Measurements from ENCODE around the gene CYFIP1. TPM values are rescaled to one million over a fixed set of nuclear protein-coding genes. Genes with fewer than 3 reads are reported as not detected.

Gene CYFIP1
- total and polyA plus RNA-seq, 2 of the 13 experiments (the other 11 are each of a cell fraction or from before 2014, with no cell fraction given), result 38.1 to 58.3 TPM

DNA sequence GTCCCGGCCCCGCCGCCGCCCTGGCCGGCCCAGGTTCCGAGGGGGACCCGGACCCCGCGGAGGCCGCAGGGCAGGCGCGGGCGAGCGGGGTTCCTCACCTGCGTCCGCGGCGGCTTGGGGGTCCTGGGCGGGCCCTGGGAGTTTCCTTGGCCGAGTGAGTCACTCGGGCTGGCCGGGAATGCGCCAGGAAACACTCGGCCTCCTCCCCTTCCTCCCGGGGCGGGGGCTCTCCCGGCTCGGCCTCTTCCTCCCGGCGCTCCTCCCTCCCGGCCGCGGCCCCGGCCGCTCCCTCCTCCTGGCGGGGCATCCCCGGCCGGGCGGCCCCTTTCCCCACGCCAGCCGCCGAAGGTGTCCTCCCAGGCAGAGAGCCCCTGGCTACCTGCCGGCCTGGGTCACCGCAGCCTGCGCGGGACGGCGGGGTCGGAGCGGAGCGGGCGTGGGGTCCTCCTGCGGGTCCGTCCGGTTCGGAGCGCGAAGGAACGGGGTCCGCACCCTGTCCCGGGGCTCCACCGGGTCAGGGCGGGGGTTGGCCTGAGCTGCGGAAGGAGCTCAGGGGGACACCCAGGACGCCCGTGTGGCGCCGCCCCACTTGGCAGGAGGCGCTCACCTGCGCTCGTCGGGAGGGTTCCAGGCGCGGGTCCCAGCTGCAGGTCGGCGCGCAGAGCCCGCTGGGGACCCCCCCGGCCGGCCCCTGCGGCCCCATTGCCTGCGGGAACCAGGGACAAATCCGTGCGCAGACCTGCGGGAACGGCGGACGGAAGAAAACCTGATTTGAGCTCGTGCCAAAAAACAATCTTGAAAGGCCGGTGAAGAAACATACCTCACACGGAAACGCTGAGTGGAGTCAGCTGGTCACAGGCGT lies at the start of gene CYFIP1 (continued):
- TF ChIP-seq, protein P1, sequence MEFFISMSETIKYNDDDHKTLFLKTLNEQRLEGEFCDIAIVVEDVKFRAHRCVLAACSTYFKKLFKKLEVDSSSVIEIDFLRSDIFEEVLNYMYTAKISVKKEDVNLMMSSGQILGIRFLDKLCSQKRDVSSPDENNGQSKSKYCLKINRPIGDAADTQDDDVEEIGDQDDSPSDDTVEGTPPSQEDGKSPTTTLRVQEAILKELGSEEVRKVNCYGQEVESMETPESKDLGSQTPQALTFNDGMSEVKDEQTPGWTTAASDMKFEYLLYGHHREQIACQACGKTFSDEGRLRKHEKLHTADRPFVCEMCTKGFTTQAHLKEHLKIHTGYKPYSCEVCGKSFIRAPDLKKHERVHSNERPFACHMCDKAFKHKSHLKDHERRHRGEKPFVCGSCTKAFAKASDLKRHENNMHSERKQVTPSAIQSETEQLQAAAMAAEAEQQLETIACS (CRISPR knock-in tag; IDR thresholded peaks at IDR 0.05), result no peak
- TF ChIP-seq SAP130 (CRISPR knock-in tag; IDR thresholded peaks at IDR 0.05; ENCODE audit: low read depth) (peak; percentile 50), BRCA1 (CRISPR knock-in tag; IDR thresholded peaks at IDR 0.05) (no peak), ZNF256 (CRISPR knock-in tag; conservative IDR thresholded peaks at IDR 0.05) (no peak), ZFY (CRISPR knock-in tag; IDR thresholded peaks at IDR 0.05) (peak; percentile 85), ZNF746 (CRISPR knock-in tag; IDR thresholded peaks at IDR 0.05) (no peak), ZNF501 (CRISPR knock-in tag; IDR thresholded peaks at IDR 0.05) (peak; percentile 76; the same call in 1 of the 2 replicates), ZBTB1 (CRISPR knock-in tag; IDR thresholded peaks at IDR 0.05; ENCODE audit: borderline replicate concordance) (no peak), ZNF138 (CRISPR knock-in tag; IDR thresholded peaks at IDR 0.05; ENCODE audit: low read depth) (no peak), PHF8 (CRISPR knock-in tag; IDR thresholded peaks at IDR 0.05) (peak; percentile 82), YEATS4 (CRISPR knock-in tag; IDR thresholded peaks at IDR 0.05; ENCODE audit: borderline replicate concordance) (peak; percentile 61), GZF1 (CRISPR knock-in tag; IDR thresholded peaks at IDR 0.05) (no peak), KLF11 (CRISPR knock-in tag; IDR thresholded peaks at IDR 0.05) (no peak), ERF (CRISPR knock-in tag; IDR thresholded peaks at IDR 0.05) (no peak), THYN1 (CRISPR knock-in tag; IDR thresholded peaks at IDR 0.05; ENCODE audit: borderline replicate concordance, low read depth) (no peak), POLR2AphosphoS5 (IDR thresholded peaks at IDR 0.05; ENCODE audit: low read depth, low read length) (0 out of 2 replicates have a peak, but pooled peaks have one; percentile 40), ZNF704 (CRISPR knock-in tag; IDR thresholded peaks at IDR 0.05; ENCODE audit: borderline replicate concordance) (no peak; the same call in 1 of the 2 replicates), MLLT10 (CRISPR knock-in tag; IDR thresholded peaks at IDR 0.05) (no peak), POLR2A (IDR thresholded peaks at IDR 0.05; ENCODE audit: insufficient read depth in 1 of 2, low read depth in 2 of 2, low read length in 2 of 2) (peak; percentile 15 to 59; a peak in 2 of 4 replicates), RAD51 (IDR thresholded peaks at IDR 0.05; ENCODE audit: borderline replicate concordance) (no peak), IKZF4 (CRISPR knock-in tag; IDR thresholded peaks at IDR 0.05; ENCODE audit: borderline replicate concordance, low read depth, not compliant biosample characterization) (no peak), RAD21 (CRISPR knock-in tag; IDR thresholded peaks at IDR 0.05) (0 out of 2 replicates have a peak, but pooled peaks have one; percentile 6)
- TF ChIP-seq, protein P2, sequence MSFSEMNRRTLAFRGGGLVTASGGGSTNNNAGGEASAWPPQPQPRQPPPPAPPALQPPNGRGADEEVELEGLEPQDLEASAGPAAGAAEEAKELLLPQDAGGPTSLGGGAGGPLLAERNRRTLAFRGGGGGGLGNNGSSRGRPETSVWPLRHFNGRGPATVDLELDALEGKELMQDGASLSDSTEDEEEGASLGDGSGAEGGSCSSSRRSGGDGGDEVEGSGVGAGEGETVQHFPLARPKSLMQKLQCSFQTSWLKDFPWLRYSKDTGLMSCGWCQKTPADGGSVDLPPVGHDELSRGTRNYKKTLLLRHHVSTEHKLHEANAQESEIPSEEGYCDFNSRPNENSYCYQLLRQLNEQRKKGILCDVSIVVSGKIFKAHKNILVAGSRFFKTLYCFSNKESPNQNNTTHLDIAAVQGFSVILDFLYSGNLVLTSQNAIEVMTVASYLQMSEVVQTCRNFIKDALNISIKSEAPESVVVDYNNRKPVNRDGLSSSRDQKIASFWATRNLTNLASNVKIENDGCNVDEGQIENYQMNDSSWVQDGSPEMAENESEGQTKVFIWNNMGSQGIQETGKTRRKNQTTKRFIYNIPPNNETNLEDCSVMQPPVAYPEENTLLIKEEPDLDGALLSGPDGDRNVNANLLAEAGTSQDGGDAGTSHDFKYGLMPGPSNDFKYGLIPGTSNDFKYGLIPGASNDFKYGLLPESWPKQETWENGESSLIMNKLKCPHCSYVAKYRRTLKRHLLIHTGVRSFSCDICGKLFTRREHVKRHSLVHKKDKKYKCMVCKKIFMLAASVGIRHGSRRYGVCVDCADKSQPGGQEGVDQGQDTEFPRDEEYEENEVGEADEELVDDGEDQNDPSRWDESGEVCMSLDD (CRISPR knock-in tag; IDR thresholded peaks at IDR 0.05; ENCODE audit: borderline replicate concordance), result 0 out of 2 replicates have a peak, but pooled peaks have one; percentile 38
- TF ChIP-seq, protein P3, sequence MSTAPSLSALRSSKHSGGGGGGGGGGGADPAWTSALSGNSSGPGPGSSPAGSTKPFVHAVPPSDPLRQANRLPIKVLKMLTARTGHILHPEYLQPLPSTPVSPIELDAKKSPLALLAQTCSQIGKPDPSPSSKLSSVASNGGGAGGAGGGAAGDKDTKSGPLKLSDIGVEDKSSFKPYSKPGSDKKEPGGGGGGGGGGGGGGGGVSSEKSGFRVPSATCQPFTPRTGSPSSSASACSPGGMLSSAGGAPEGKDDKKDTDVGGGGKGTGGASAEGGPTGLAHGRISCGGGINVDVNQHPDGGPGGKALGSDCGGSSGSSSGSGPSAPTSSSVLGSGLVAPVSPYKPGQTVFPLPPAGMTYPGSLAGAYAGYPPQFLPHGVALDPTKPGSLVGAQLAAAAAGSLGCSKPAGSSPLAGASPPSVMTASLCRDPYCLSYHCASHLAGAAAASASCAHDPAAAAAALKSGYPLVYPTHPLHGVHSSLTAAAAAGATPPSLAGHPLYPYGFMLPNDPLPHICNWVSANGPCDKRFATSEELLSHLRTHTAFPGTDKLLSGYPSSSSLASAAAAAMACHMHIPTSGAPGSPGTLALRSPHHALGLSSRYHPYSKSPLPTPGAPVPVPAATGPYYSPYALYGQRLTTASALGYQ (CRISPR knock-in tag; IDR thresholded peaks at IDR 0.05), result 0 out of 2 replicates have a peak, but pooled peaks have one; percentile 54
